Measurements from ENCODE around the gene S1PR4. TPM values are rescaled to one million over a fixed set of nuclear protein-coding genes. Genes with fewer than 3 reads are reported as not detected.
"Not testable (repeated sequence)": the region's sequence is repeated elsewhere in the genome, so short reads cannot be mapped to it uniquely, and the experiment has no call there.

The S1PR4 gene
- total and polyA plus RNA-seq, 2 experiments from 2014 or later, result not detected

GRCh38 chr19:3189702-3190469 is 11.3 kb downstream of the S1PR4 start:
- Histone ChIP-seq H3K27ac (no peak overlapping the region), H3K9ac (no peak overlapping the region), H3K27me3 (replicated peaks; ENCODE audit: insufficient read depth) (no peaks in the 10 kb centered on the region), H3K36me3 (ENCODE audit: low read depth) (no peaks in the 10 kb centered on the region), H3K79me2 (ENCODE audit: insufficient read depth) (peaks cover 71% of the 10 kb centered on the region), H3K9me2 (ENCODE audit: insufficient read depth) (no peaks in the 10 kb centered on the region), H3K9me3 (ENCODE audit: low read depth) (no peaks in the 10 kb centered on the region), H3K4me1 (ENCODE audit: insufficient read depth) (peaks cover 10% of the 10 kb centered on the region), H3K4me2 (ENCODE audit: unreplicated experiment) (no peak overlapping the region), H3F3A (ENCODE audit: insufficient read depth) (no peaks in the 10 kb centered on the region), H4K20me1 (ENCODE audit: insufficient read depth) (no peaks in the 10 kb centered on the region), H3K4me3 (no peak overlapping the region), H2AFZ (no peak overlapping the region)
- in situ Hi-C loops (cut with MboI), result no loop called here
- WGBS, 2 experiments (ENCODE audit: low coverage in 1 of 2, low lambda C conversion rate in 2 of 2, missing lambda C conversion rate in 2 of 2), result 88 to 91% methylated on average over 21 to 26 of the region's 28 CpGs
- TF ChIP-seq EZH2 (IDR thresholded peaks at IDR 0.05; ENCODE audit: insufficient read depth, poor library complexity, severe bottlenecking) (no peak), EZH2phosphoT487 (IDR thresholded peaks at IDR 0.05; ENCODE audit: insufficient read depth, low read depth) (no peak)
- DNase-seq, result no peak

- Histone ChIP-seq H3K9me3 (ENCODE audit: low read depth) (no peaks in the 10 kb centered on the region), H3K4me2 (ENCODE audit: unreplicated experiment) (no peak overlapping the region), H2AFZ (no peak overlapping the region), H4K20me1 (ENCODE audit: insufficient read depth) (no peaks in the 10 kb centered on the region), H3K36me3 (ENCODE audit: low read depth) (no peaks in the 10 kb centered on the region), H3K9ac (no peak overlapping the region), H3K4me1 (ENCODE audit: insufficient read depth) (peaks cover 10% of the 10 kb centered on the region), H3K79me2 (ENCODE audit: insufficient read depth) (peaks cover 71% of the 10 kb centered on the region), H3K27me3 (replicated peaks; ENCODE audit: insufficient read depth) (no peaks in the 10 kb centered on the region), H3K27ac (no peak overlapping the region), H3K9me2 (ENCODE audit: insufficient read depth) (no peaks in the 10 kb centered on the region), H3K4me3 (no peak overlapping the region), H3F3A (ENCODE audit: insufficient read depth) (no peaks in the 10 kb centered on the region)
- DNase-seq, result no peak
- no peak for TF ChIP-seq EZH2phosphoT487 (IDR thresholded peaks at IDR 0.05; ENCODE audit: insufficient read depth, low read depth)
- TF ChIP-seq EZH2 (IDR thresholded peaks at IDR 0.05; ENCODE audit: insufficient read depth, poor library complexity, severe bottlenecking), result no peak
- in situ Hi-C loops (cut with MboI), result no loop called here
- WGBS, 2 experiments (ENCODE audit: low coverage in 1 of 2, low lambda C conversion rate in 2 of 2, missing lambda C conversion rate in 2 of 2), result 90 to 92% methylated on average over 17 to 18 of the region's 18 CpGs
These were observed 11.9 kb downstream of the S1PR4 start for GRCh38 chr19:3190470-3190770.

- TF ChIP-seq EZH2 (IDR thresholded peaks at IDR 0.05; ENCODE audit: insufficient read depth, poor library complexity, severe bottlenecking) (no peak), EZH2phosphoT487 (IDR thresholded peaks at IDR 0.05; ENCODE audit: insufficient read depth, low read depth) (no peak)
- H3K4me1 ChIP-seq (ENCODE audit: insufficient read depth), result peaks cover 10% of the 10 kb centered on the region
- no peaks in the 10 kb centered on the region for H3K9me3 ChIP-seq (ENCODE audit: low read depth)
- no peaks in the 10 kb centered on the region for H4K20me1 ChIP-seq (ENCODE audit: insufficient read depth)
- in situ Hi-C loops (cut with MboI), result no loop called here
- H3K27me3 ChIP-seq (replicated peaks; ENCODE audit: insufficient read depth), result no peaks in the 10 kb centered on the region
- H3K9me2 ChIP-seq (ENCODE audit: insufficient read depth), result no peaks in the 10 kb centered on the region
- DNase-seq, result no peak
- H3F3A ChIP-seq (ENCODE audit: insufficient read depth), result no peaks in the 10 kb centered on the region
- H3K79me2 ChIP-seq (ENCODE audit: insufficient read depth), result peaks cover 71% of the 10 kb centered on the region
- 92 to 98% methylated on average over 30 to 46 of the region's 46 CpGs for WGBS, 2 experiments (ENCODE audit: low coverage in 1 of 2, low lambda C conversion rate in 2 of 2, missing lambda C conversion rate in 2 of 2)
- H3K4me2 ChIP-seq (ENCODE audit: unreplicated experiment), result no peak overlapping the region
- H3K4me3 ChIP-seq, result no peak overlapping the region
- no peak overlapping the region for H3K27ac ChIP-seq
- H3K36me3 ChIP-seq (ENCODE audit: low read depth), result no peaks in the 10 kb centered on the region
- no peak overlapping the region for H3K9ac ChIP-seq
- H2AFZ ChIP-seq, result no peak overlapping the region
These were observed 12.6 kb downstream of the S1PR4 start for GRCh38 chr19:3190921-3191805.

GRCh38 chr19:3191806-3192104 is 13.2 kb downstream of the S1PR4 start:
- H3K36me3 ChIP-seq (ENCODE audit: low read depth); H3K9me2 ChIP-seq (ENCODE audit: insufficient read depth); H3K27me3 ChIP-seq (replicated peaks; ENCODE audit: insufficient read depth); H4K20me1 ChIP-seq (ENCODE audit: insufficient read depth); H3F3A ChIP-seq (ENCODE audit: insufficient read depth); DNase-seq; H3K9me3 ChIP-seq (ENCODE audit: low read depth); H3K9ac ChIP-seq; H3K27ac ChIP-seq; H3K4me1 ChIP-seq (ENCODE audit: insufficient read depth); H3K4me2 ChIP-seq (ENCODE audit: unreplicated experiment); in situ Hi-C loops (cut with MboI); H2AFZ ChIP-seq; H3K4me3 ChIP-seq: not testable (repeated sequence)
- WGBS, 2 experiments (ENCODE audit: low coverage in 1 of 2, low lambda C conversion rate in 2 of 2, missing lambda C conversion rate in 2 of 2), result 95% methylated on average over 12 of the region's 12 CpGs
- H3K79me2 ChIP-seq (ENCODE audit: insufficient read depth), result peaks cover 66% of the 10 kb centered on the region
